GM18520 (cell line): ENCODE data around the gene MRGPRG.

ENCODE experiments used
- ATAC-seq: cut with Tn5 transposase; IDR thresholded peaks from one replicate; pipeline ENCODE4 v1.9.1; 2021; ENCODE audit not compliant: unreplicated experiment

The MRGPRG gene

DNA sequence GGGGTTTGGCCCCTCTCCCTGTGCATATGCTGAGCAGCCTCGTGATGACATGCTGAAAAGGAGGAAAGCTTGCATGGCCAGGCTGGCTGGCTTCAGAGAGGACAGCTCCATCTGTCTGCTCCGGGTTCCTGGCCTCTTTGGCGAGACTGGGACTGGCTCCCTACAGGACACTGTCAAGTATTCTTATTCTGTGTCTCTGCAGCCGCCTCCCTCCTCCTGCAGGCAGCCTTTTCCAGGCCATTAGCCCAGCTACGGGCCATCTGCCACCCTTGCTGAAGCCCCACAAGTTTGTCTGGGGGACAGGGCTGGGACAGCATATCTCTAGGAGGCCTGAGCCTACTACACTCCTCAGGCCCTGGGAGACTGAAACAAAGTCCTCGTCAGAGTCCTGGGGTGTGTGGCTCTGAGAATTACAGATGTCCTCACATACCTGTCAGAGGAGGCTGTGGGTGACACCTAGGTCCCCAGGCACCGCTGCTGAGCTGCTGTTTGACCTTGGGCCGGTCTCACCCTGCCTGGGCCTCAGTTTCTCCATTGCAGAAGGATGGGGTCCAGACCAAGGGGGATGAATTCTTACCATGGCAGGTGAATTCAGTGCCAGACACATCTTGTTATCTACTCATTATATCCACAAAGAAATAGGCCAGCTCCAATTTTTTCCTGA lies 11.0 kb downstream of the MRGPRG start:
- no peak for ATAC-seq

GRCh38 chr11:3206922-3207204 lies 11.8 kb downstream of the MRGPRG start:
- no peak for ATAC-seq

- ATAC-seq, result no peak
Observed at GRCh38 chr11:3206156-3206921, 12.3 kb downstream of the MRGPRG start.

DNA sequence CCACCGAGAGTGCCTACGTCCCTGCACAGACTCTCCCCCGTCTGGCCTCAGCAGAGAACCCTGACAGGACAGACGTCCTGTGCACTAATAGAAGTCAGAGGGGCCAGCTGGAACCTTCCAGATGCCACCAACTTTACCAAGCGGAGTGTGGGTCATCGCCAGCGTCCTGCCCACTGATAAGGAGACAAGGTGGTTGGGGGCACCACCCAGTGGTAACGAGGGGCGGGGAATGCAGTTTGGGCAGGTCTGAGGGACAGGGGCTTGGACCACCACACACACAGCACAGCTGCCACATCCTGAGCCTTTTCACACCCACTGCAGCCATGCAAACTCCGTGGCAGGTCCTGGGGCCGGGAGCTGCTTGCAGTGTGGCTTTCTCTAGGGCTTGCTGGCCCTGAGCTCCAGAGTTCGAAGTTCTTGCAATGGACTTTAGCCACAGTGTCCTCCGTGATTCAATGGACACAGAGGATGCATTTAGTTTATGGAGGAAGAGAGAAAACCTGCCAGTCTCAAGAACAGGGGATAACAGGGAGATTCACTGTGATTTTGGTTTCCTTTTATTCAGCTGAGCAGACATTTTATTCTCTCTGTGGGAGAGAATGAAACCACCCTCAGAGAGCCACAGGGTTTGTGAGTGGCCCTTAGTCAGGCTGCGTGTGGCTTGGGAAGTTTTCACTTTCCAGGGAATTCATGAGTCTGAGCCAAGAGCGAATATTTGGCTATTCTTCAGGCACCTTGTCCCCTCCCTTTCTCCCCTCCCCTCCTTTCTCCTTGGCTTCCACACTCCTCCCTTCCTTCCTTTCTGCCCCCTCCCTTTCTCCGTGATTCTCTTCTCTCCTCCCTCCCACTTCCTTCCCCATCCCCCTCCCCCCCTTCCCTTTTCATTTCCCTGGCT lies 13.1 kb downstream of the MRGPRG start:
- no peak for ATAC-seq

DNA sequence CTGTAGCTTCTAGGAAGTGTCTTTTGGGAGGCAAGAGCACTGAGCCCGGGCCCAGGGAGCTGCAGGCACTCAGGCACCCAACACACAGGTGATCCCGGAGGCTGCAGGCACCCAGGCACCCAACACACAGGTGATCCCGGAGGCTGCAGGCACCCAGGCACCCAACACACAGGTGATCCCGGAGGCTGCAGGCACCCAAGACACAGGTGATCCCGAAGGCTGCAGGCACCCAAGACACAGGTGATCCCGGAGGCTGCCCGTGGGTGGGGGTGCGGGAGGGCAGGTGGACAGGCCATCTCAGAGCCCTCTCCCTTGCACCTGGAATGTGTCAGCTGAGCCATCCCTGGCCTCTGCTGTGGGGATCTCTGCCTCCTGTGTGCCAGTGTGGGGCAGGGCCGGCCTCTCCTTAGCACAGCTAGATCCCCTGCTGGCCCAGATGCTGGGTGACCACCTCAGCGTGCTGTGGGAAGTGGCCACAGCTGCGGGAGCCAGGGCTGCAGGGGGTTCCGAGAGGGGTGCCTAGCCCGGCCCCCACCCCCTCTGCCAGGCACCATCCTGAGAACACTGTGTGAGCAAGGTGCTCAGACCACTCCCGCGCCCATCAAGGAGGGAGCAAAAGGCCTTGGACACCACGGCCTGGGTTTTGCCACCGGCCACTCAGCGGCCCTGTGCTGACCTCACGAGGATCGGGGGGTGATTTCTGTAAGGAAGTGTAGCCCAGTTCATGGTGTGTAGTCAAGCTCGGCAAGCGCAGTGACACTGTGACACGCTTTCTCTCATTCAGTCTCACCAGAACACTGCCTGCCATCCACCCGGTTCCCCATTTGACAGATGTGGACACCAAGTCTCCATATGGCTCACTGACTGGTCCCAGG lies 14.2 kb downstream of the MRGPRG start:
- ATAC-seq, result no peak

GRCh38 chr11:3203221-3204043 lies 15.2 kb downstream of the MRGPRG start:
- ATAC-seq, result no peak

- no peak for ATAC-seq
Observed at GRCh38 chr11:3202759-3203158, 15.9 kb downstream of the MRGPRG start.

DNA sequence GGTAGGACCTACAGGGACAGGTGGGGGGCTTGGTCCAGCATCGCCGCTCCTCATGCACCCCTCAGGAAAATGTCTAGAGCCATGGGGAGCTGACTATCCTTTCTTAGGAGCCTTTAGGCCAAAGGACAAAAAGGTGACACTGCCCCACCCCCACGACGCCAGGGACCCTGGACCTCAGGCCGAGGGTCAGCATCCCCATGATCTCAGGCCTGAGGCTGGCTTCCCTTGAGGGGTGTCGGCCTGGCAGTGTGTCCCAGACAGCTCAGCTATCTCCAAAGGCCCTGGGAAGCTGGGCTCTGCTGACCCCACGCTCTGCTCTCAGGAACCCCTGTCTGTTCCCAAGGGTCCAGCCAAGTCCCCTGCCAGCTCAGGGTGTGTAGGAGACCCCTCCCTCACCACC lies 16.3 kb downstream of the MRGPRG start:
- no peak for ATAC-seq

GRCh38 chr11:3201677-3202181 lies 16.9 kb downstream of the MRGPRG start:
- ATAC-seq, result no peak

DNA sequence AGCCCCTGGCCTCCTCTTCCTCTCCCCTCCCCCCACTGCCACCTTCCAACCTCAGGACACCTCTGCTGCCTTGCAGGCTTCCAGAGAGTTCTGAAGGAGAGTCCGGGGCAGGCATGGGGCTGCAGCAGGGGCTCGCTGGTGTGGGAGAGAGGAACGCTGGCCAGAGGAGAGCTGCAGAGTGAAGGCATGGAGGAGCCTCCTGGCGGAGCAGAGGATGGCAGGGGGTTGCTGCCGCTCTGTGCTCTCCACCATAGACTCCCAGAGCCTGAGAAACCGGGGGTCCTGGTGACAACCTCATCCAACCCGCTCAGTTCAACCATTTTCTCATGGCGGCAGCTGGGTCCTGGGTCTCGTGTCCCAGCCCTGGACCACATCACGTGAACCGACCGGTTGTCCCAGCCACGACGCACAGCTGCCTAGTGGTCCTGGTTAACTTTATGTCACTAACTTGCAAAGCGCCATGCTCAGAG lies 17.5 kb downstream of the MRGPRG start:
- no peak for ATAC-seq

GRCh38 chr11:3200388-3201111 lies 18.1 kb downstream of the MRGPRG start:
- ATAC-seq, result no peak

DNA sequence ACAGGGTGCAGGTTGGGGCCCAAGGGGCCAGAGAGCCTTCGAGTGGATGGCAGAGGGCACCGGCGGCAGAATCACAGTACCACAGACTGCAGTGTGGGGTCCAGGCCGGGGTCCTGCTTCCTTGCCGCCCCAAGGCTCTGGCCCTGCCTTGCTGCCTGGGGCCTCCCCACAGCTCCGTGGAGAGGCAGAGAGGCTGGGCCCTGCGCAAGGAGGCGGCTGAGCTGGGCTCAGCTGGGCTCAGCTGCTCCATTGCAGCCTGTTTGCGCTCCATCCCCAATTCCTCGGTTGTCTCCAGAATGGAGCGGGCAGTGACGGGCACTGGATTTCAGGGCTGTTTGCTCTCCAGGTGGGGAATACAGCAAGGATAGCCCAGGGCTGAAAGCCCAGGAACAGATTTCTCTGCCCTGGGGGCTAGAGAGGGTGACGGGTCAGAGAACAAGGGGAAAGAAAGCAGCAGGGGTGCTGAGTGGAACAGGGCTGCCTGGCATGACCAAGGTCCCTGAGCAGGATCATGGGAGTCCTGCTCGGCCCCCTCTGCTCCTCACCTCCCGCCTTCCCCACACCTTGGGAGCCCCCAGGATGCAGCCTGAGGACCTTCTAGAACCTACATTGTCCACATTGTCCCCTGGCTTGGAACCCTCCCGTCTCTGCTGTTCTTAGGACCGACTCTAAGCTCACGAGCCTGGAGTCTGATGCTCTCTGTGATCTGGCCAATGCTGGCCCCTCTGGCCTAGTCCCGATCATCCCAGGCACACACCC lies 18.9 kb downstream of the MRGPRG start:
- ATAC-seq, result no peak

GRCh38 chr11:3198815-3199214 lies 19.8 kb downstream of the MRGPRG start:
- ATAC-seq, result no peak

DNA sequence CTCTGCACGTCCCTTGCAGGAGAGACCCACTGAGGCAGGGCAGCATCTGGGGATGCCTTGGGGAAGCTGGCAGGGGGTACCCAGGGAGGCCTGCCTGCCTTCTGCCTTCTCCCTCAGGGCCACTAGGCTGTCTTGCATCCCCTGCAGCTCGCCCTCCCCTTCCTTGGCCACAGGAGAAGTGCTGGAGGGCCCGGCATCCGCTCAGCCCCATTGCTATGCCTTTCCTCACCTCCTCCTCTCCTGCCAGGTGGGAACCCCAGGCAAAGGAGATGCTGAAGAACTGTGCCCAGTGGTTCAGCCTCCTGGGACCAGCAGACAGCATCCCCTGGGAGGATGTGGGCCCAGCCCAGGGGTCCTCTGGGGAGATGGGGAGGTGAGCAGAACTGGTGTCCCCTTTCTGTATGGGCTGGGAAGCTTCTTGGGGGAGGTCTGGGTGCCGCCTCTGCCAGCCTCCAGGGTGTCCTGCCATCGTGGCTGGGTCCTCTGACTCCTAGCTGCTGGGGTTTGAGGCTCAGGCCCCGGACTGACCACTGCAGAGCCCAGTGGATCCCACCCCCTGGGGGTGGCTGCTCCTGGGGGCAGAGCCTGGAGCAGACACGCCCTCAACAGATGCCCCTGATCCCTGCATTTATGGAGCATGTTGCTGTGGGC lies 20.6 kb downstream of the MRGPRG start:
- ATAC-seq, result no peak

GRCh38 chr11:3197044-3197695 lies 21.4 kb downstream of the MRGPRG start:
- ATAC-seq, result no peak

- ATAC-seq, result no peak
Observed at GRCh38 chr11:3196161-3197043, 22.2 kb downstream of the MRGPRG start.
